CD4-positive, alpha-beta T cell treated with Interleukin-10 for 1 hour (primary cell): ENCODE measurements around the gene WIPF2.

Source experiments
- DNase-seq: peaks from one replicate; pipeline ENCODE4 v3.0.0-alpha.2; 2020

The WIPF2 gene

DNA sequence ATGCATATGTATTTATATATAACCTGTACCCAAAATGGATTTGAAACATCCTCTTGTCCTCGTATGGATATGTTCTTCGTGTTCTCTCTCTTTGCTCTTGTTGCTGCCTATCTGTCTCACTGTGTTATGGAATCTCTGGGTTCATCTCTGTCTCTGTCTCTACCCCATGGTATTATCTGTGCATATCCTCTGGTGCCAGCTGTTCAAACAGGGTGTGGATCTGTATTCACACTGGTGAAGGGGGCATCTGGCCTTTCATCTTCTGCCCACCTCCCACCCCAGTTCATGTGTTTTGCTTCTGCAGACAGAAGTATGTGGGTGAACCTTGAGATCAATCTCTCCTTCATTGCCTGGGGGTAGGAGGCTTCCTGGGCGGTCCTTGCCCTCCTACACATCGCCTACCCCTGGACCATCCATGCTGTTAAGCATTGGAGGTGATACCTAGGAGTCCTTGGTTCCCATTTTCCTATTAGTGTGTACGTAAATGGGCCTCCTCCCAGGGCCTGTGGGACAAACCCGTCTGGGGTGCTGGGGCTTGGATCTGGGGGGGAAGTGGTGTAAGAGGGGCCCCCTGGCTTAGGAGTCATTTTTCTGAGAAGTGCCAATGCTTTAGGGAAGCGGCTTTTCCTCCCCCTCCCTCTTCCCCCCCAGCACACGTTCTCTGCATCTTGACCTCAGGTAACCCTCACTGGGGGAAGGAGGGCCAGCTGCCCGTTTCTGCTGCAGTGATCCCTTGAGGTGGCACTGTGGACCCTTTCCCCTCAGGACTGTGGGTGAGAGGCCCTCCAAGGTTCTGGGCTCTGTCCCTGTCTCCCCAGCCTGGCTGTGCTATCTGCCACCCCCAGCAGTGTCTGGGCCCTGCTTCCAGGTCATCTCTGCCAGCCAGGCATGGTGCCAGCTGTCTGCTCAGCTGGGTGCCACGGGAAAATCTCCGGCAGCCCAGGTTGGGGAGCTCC lies 111.0 kb downstream of the WIPF2 start:
- peak; percentile 48 for DNase-seq

DNA sequence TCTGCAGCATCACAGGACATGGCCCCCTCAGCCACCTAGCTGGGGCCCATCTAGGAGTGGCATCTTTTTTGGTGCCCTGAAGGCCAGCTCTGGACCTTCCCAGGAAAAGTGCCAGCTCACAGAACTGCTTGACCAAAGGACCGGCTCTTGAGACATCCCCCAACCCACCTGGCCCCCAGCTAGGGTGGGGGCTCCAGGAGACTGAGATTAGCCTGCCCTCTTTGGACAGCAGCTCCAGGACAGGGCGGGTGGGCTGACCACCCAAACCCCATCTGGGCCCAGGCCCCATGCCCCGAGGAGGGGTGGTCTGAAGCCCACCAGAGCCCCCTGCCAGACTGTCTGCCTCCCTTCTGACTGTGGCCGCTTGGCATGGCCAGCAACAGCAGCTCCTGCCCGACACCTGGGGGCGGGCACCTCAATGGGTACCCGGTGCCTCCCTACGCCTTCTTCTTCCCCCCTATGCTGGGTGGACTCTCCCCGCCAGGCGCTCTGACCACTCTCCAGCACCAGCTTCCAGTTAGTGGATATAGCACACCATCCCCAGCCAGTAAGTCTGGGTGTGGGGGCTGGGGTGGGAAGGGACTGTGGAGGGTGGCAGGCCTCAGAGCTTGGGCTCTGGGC lies 111.9 kb downstream of the WIPF2 start:
- DNase-seq: no peak

DNA sequence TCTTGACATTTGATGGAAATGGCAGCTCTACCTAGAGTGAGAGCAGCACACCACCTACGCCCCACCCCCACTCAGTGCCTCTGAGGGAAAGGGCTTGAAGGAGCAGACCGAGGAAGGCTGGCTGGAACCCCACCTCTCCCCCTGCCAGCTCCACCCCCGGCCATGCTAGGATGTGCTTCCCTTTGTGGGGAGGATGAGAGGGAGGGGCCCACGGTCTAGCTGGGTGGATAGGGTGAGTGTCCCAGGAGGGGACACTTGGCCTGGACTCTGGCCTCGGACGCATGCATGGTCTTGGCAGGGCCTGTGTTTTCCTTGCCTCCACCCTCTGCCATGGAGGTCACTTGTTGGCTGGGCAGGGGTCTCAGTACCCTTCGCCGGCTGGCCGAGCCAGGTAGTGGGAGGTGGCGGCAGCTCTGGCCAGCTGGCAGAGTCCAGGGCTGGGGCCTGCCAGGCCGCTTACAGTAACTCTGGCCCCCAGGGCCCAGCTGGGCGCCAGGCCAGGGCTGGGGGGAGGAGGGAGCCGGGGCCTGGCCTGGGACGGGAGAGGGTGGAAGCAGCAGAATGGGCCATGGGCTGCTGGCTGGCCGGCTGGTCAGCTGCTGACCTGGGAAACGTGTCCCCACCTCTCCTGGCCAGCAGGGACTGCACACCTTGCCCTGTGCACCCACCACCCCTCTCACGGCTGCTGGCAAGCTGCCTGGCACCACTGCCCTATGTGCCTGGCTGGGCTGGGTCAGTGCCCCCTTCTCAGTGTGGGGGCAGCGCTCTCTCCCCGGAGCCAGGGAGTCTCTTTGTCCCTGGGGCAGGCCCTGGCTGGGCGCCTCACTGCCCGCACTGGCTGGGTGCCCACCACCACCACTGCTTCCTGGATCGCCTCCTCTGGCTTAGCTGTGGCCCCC lies 112.9 kb downstream of the WIPF2 start:
- DNase-seq: no peak
